Mesendoderm (in vitro differentiated cells): ENCODE results near the gene SLC25A17.
"Not testable (repeated sequence)": the region's sequence is repeated elsewhere in the genome, so short reads cannot be mapped to it uniquely, and the experiment has no call there.

Experiments used
- DNase-seq: peaks from one replicate; pipeline ENCODE4 v3.0.0; 2013
- H2AK5ac ChIP-seq: 2 replicates; pipeline ENCODE4 v1.6.1; 2013; ENCODE audit warnings: low read length, inconsistent platforms
- H2BK120ac ChIP-seq: 2 replicates; pipeline ENCODE4 v1.6.1; 2013; ENCODE audit warnings: low read depth, mild to moderate bottlenecking, low read length, moderate library complexity, mixed read lengths
- H2BK15ac ChIP-seq: replicated peaks from 2 replicates; pipeline ENCODE4 v1.6.1; 2013; ENCODE audit warnings: low read depth, mild to moderate bottlenecking, moderate library complexity
- H2BK5ac ChIP-seq: 2 replicates; pipeline ENCODE4 v1.6.1; 2013; ENCODE audit warnings: low read length, inconsistent platforms
- H3K18ac ChIP-seq: 2 replicates; pipeline ENCODE4 v1.6.1; 2013; ENCODE audit warnings: mild to moderate bottlenecking, low read length, mixed read lengths
- H3K23ac ChIP-seq: one replicate; pipeline ENCODE4 v1.6.1; 2013; ENCODE audit warnings: low read length
- H3K27ac ChIP-seq: 2 replicates; pipeline ENCODE4 v1.5.1; 2013; ENCODE audit warnings: low read depth, mild to moderate bottlenecking, inconsistent platforms, low read length, moderate library complexity
- H3K27me3 ChIP-seq: 2 replicates; pipeline ENCODE4 v1.6.1; 2013; ENCODE audit warnings: low read length, control low read depth, mild to moderate bottlenecking, inconsistent platforms; ENCODE audit not compliant: insufficient read depth, poor library complexity
- H3K36me3 ChIP-seq: 2 replicates; pipeline ENCODE4 v1.6.1; 2013; ENCODE audit warnings: low read length, inconsistent platforms; ENCODE audit not compliant: control insufficient read depth, insufficient read depth
- H3K4ac ChIP-seq: one replicate; pipeline ENCODE4 v1.6.1; 2013; ENCODE audit warnings: low read depth, mild to moderate bottlenecking, low read length, moderate library complexity
- H3K4me1 ChIP-seq: 2 replicates; pipeline ENCODE4 v1.6.1; 2013; ENCODE audit warnings: low read depth, low read length, inconsistent platforms; ENCODE audit not compliant: control insufficient read depth
- H3K4me2 ChIP-seq: 2 replicates; pipeline ENCODE4 v1.6.1; 2013; ENCODE audit warnings: low read length
- H3K4me3 ChIP-seq: 2 replicates; pipeline ENCODE4 v1.5.1; 2013; ENCODE audit warnings: mild to moderate bottlenecking, low read length
- H3K56ac ChIP-seq: one replicate; pipeline ENCODE4 v1.6.1; 2013; ENCODE audit warnings: low read length
- H3K79me1 ChIP-seq: 2 replicates; pipeline ENCODE4 v1.6.1; 2013; ENCODE audit warnings: low read length, inconsistent platforms
- H3K79me2 ChIP-seq: 2 replicates; pipeline ENCODE4 v1.6.1; 2013; ENCODE audit warnings: mild to moderate bottlenecking, low read length; ENCODE audit not compliant: control insufficient read depth, insufficient read depth
- H3K9ac ChIP-seq: 2 replicates; pipeline ENCODE4 v1.6.1; 2013; ENCODE audit warnings: low read length, inconsistent platforms
- H4K5ac ChIP-seq: one replicate; pipeline ENCODE4 v1.6.1; 2013; ENCODE audit warnings: low read length
- H4K8ac ChIP-seq: one replicate; pipeline ENCODE4 v1.6.1; 2013; ENCODE audit warnings: low read depth, mild to moderate bottlenecking, control low read depth, low read length, moderate library complexity
- WGBS: extraction: QIAGEN DNeasy Blood & Tissue Kit; methylation state at CpG from one replicate; pipeline ENCODE4 v1.1.7; 2013; ENCODE audit warnings: low lambda C conversion rate, missing lambda C conversion rate; ENCODE audit not compliant: insufficient coverage; ENCODE audit errors: extremely low coverage; 5-methylcytosine and 5-hydroxymethylcytosine counted together

SLC25A17 gene

GRCh38 chr22:40759294-40759840 is 59.8 kb downstream of the SLC25A17 start:
- H3K23ac ChIP-seq: no peak overlapping the region
- DNase-seq: no peak
- H2BK120ac ChIP-seq: no peak overlapping the region
- no peak overlapping the region for H4K5ac ChIP-seq
- H3K79me2 ChIP-seq: no peaks in the 10 kb centered on the region
- WGBS: no CpG with 5 or more reads among the region's 6 CpGs
- H3K4me2 ChIP-seq: no peak overlapping the region
- H2BK5ac ChIP-seq: no peak overlapping the region
- no peak overlapping the region for H2AK5ac ChIP-seq
- no peak overlapping the region for H2BK15ac ChIP-seq
- H3K18ac ChIP-seq: no peak overlapping the region
- no peaks in the 10 kb centered on the region for H3K4me1 ChIP-seq
- no peaks in the 10 kb centered on the region for H3K27me3 ChIP-seq
- H3K79me1 ChIP-seq: no peaks in the 10 kb centered on the region
- no peak overlapping the region for H3K4me3 ChIP-seq
- no peak overlapping the region for H3K56ac ChIP-seq
- no peak overlapping the region for H3K27ac ChIP-seq
- H3K9ac ChIP-seq: no peak overlapping the region
- H3K4ac ChIP-seq: no peak overlapping the region
- no peaks in the 10 kb centered on the region for H3K36me3 ChIP-seq
- H4K8ac ChIP-seq: no peak overlapping the region

DNA sequence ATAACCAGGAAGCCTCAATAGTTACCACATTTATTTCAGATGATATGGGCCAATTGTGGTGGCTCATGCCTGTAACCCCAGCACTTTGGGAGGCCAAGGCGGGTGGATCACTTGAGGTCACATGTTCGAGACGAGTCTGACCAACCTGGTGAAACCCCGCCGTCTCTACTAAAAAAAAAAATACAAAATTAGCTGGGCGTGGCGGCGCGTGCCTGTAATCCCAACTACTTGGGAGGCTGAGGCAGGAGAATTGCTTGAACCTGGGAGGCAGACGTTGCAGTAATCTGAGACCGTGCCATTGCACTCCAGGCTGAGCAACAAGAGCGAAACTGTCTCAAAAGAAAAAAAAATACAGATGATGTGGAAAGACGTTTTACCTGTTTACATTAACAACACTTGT is 60.3 kb downstream of the SLC25A17 start:
- not testable (repeated sequence) for H3K23ac ChIP-seq, H3K4me1 ChIP-seq, H3K4me3 ChIP-seq, H3K9ac ChIP-seq, H3K27ac ChIP-seq, H3K4ac ChIP-seq, H3K4me2 ChIP-seq, H4K5ac ChIP-seq, H3K56ac ChIP-seq, H2BK5ac ChIP-seq, H3K18ac ChIP-seq, H2BK120ac ChIP-seq, DNase-seq, H3K27me3 ChIP-seq, H2AK5ac ChIP-seq, H3K36me3 ChIP-seq, H3K79me1 ChIP-seq, H4K8ac ChIP-seq, H2BK15ac ChIP-seq, H3K79me2 ChIP-seq
- no CpG with 5 or more reads among the region's 13 CpGs for WGBS

- Histone ChIP-seq H4K5ac (no peak overlapping the region), H3K4me2 (no peak overlapping the region), H2BK120ac (no peak overlapping the region), H3K4me3 (no peak overlapping the region), H3K4ac (no peak overlapping the region), H3K18ac (no peak overlapping the region), H3K56ac (no peak overlapping the region), H3K27me3 (no peaks in the 10 kb centered on the region), H2AK5ac (no peak overlapping the region), H3K4me1 (no peaks in the 10 kb centered on the region), H2BK15ac (no peak overlapping the region), H3K23ac (no peak overlapping the region), H3K27ac (no peak overlapping the region), H4K8ac (no peak overlapping the region), H3K79me1 (no peaks in the 10 kb centered on the region), H3K36me3 (no peaks in the 10 kb centered on the region), H3K9ac (no peak overlapping the region), H2BK5ac (no peak overlapping the region), H3K79me2 (no peaks in the 10 kb centered on the region)
- no CpG with 5 or more reads among the region's 3 CpGs for WGBS
- no peak for DNase-seq
These were observed 60.8 kb downstream of the SLC25A17 start for GRCh38 chr22:40758390-40758789.

- Histone ChIP-seq H3K4me2 (no peak overlapping the region), H4K8ac (no peak overlapping the region), H2AK5ac (no peak overlapping the region), H3K79me2 (no peaks in the 10 kb centered on the region), H4K5ac (no peak overlapping the region), H3K23ac (no peak overlapping the region), H3K4me3 (no peak overlapping the region), H2BK5ac (no peak overlapping the region), H2BK120ac (no peak overlapping the region), H3K56ac (no peak overlapping the region), H3K27ac (no peak overlapping the region), H3K79me1 (no peaks in the 10 kb centered on the region), H3K27me3 (no peaks in the 10 kb centered on the region), H3K4me1 (no peaks in the 10 kb centered on the region), H3K9ac (no peak overlapping the region), H3K36me3 (no peaks in the 10 kb centered on the region), H2BK15ac (peak overlapping the region; percentile 20), H3K18ac (no peak overlapping the region), H3K4ac (no peak overlapping the region)
- DNase-seq: no peak
- WGBS: no CpG with 5 or more reads among the region's 3 CpGs
These were observed 62.1 kb downstream of the SLC25A17 start for GRCh38 chr22:40757071-40757470.

- no CpG with 5 or more reads among the region's 11 CpGs for WGBS
- no peak overlapping the region for H2BK15ac ChIP-seq
- DNase-seq: no peak
These were observed 66.0 kb downstream of the SLC25A17 start for GRCh38 chr22:40753114-40753513.

DNA sequence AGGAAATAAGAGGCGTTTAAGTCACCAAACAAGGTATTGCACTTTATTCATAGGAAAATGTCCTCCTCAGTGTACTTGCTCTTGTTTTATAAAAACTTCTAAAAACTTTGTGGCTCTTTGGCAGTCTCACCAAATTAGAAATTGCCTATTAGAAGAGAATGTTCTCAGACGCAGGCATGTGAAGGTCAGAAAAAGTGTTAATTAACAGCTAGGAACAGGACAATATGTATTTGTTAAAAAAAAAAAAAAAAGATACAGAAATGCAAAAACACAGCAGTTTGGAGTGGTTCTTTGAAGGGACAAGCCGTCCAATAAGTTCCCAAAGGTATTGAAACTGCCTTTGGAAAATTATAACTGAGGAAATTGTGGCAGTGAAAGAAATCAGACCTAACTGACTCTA is 67.9 kb downstream of the SLC25A17 start:
- H3K79me1 ChIP-seq: no peaks in the 10 kb centered on the region
- DNase-seq: no peak
- no CpG with 5 or more reads among the region's 3 CpGs for WGBS
- no peak overlapping the region for H3K23ac ChIP-seq
- H2BK5ac ChIP-seq: no peak overlapping the region
- H3K4ac ChIP-seq: no peak overlapping the region
- H2BK15ac ChIP-seq: no peak overlapping the region
- H3K4me2 ChIP-seq: no peak overlapping the region
- H3K36me3 ChIP-seq: no peaks in the 10 kb centered on the region
- H3K4me1 ChIP-seq: peaks cover 8% of the 10 kb centered on the region
- H2AK5ac ChIP-seq: no peak overlapping the region
- peak overlapping the region; percentile 25 for H3K56ac ChIP-seq
- no peak overlapping the region for H4K5ac ChIP-seq
- no peak overlapping the region for H3K18ac ChIP-seq
- no peak overlapping the region for H3K4me3 ChIP-seq
- H3K9ac ChIP-seq: no peak overlapping the region
- no peaks in the 10 kb centered on the region for H3K79me2 ChIP-seq
- no peak overlapping the region for H3K27ac ChIP-seq
- H3K27me3 ChIP-seq: no peaks in the 10 kb centered on the region
- no peak overlapping the region for H2BK120ac ChIP-seq
- no peak overlapping the region for H4K8ac ChIP-seq

More at GRCh38 chr22:40753114-40753513, 66.0 kb downstream of the SLC25A17 start:
- H3K23ac ChIP-seq: no peak overlapping the region
- H2BK5ac ChIP-seq: peak overlapping the region; percentile 55
- H3K79me2 ChIP-seq: no peaks in the 10 kb centered on the region
- H3K27ac ChIP-seq: no peak overlapping the region
- H2AK5ac ChIP-seq: peak overlapping the region; percentile 43
- no peak overlapping the region for H2BK120ac ChIP-seq
- H4K8ac ChIP-seq: no peak overlapping the region
- no peaks in the 10 kb centered on the region for H3K36me3 ChIP-seq
- H3K79me1 ChIP-seq: no peaks in the 10 kb centered on the region
- peaks cover 8% of the 10 kb centered on the region for H3K4me1 ChIP-seq
- no peaks in the 10 kb centered on the region for H3K27me3 ChIP-seq
- H3K9ac ChIP-seq: no peak overlapping the region
- no peak overlapping the region for H3K56ac ChIP-seq
- H3K4me2 ChIP-seq: no peak overlapping the region
- H3K4me3 ChIP-seq: no peak overlapping the region
- H4K5ac ChIP-seq: no peak overlapping the region
- H3K18ac ChIP-seq: no peak overlapping the region
- H3K4ac ChIP-seq: no peak overlapping the region
